GM10248 (cell line): ENCODE measurements around the gene KISS1R.

Experiments used
- CTCF ChIA-PET: fragments of 300-600 bp; sonication (Branson Sonifier 250); formaldehyde crosslinking; extraction: SDS; loops from one replicate; lab custom pipeline; 2021; ENCODE audit warnings: antibody characterized with exemption; lab: Yijun Ruan, JAX
- POLR2A ChIA-PET: fragments of 350-650 bp; sonication (Branson Sonifier 250); formaldehyde crosslinking; extraction: SDS; loops from one replicate; lab custom pipeline; 2020; ENCODE audit warnings: antibody characterized with exemption; lab: Yijun Ruan, JAX
- DNase-seq: peaks from one replicate; pipeline ENCODE4 v3.0.0; 2012; ENCODE audit errors: extremely low spot score
- CTCF ChIP-seq: IDR thresholded peaks from 2 replicates; pipeline ENCODE4 v1.5.1; 2012; ENCODE audit warnings: mild to moderate bottlenecking, low read depth; ENCODE audit errors: extremely low read depth, missing control alignments, control extremely low read depth

Gene KISS1R

GRCh38 chr19:939439-939838 lies 22.3 kb downstream of the KISS1R start:
- ChIA-PET CTCF (interaction anchor here (1.2 to 1.3 kb wide), 2 partner anchors 43 to 44 kb away, joined by 3 read pairs; partner anchors contain the start of gene WDR18), POLR2A (interaction anchor here (0.7 kb wide), 1 partner anchor 674 kb away, joined by 5 read pairs; no protein-coding TSS in a partner anchor)
- DNase-seq: no peak
- no peak for TF ChIP-seq CTCF

GRCh38 chr19:939922-940321 lies 22.8 kb downstream of the KISS1R start:
- TF ChIP-seq CTCF: no peak
- ChIA-PET POLR2A (no interaction called here), CTCF (interaction anchor here (1.2 to 1.3 kb wide), 2 partner anchors 42 to 44 kb away, joined by 3 read pairs; partner anchors contain the start of gene WDR18)
- DNase-seq: no peak

- peak; percentile 18 for TF ChIP-seq CTCF
- ChIA-PET CTCF (interaction anchor here (1.2 to 1.3 kb wide), 2 partner anchors 41 to 43 kb away, joined by 3 read pairs; partner anchors contain the start of gene WDR18), POLR2A (no interaction called here)
- no peak for DNase-seq
Observed at GRCh38 chr19:940591-941291, 23.6 kb downstream of the KISS1R start.

- no peak for DNase-seq
- POLR2A ChIA-PET: no interaction called here
- no peak for TF ChIP-seq CTCF
- CTCF ChIA-PET: interaction anchor here (1.3 kb wide), 1 partner anchor 8 kb away, joined by 3 read pairs; no protein-coding TSS in a partner anchor
Observed at GRCh38 chr19:941292-942132, 24.4 kb downstream of the KISS1R start.

- ChIA-PET POLR2A (no interaction called here), CTCF (interaction anchor here (1.3 kb wide), 1 partner anchor 9 kb away, joined by 3 read pairs; no protein-coding TSS in a partner anchor)
- no peak for TF ChIP-seq CTCF
- DNase-seq: no peak
Observed at GRCh38 chr19:942133-942645, 25.1 kb downstream of the KISS1R start.
